KG1 (cell line): ENCODE measurements around the gene PLA2G5.

Experiments
- DNase-seq: peaks from one replicate; lab custom pipeline; 2025; lab: John Stamatoyannopoulos, UW

The PLA2G5 gene

DNA sequence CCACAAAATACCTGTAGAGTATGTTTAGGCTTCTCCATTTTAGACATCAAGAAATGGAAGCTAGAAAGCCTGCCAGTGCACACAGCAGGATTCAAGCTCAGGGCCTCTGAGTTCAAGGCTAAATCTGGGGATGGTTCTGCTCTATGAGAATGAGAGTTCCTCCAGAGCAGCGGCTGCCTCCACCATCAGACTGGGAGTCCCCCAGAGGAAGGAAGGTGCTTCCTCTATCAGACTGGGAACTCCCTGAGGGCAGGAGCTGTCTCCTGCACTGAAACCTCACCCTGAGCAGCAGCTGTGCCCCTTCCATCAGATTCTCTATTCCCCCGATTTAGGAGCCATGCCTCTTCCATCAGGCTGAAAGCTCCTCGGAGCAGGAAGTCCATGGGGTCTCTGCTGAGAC, 20.1 kb downstream of the PLA2G5 start:
- no peak for DNase-seq

DNA sequence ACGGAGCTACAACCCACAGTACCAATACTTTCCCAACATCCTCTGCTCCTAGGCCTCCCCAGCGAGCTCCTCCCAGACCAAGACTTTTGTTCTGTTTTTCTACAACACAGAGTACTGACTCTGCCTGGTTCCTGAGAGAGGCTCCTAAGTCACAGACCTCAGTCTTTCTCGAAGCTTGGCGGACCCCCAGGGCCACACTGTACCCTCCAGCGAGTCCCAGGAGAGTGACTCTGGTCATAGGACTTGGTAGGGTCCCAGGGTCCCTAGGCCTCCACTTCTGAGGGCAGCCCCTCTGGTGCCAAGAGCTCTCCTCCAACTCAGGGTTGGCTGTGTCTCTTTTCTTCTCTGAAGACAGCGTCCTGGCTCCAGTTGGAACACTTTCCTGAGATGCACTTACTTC, 20.6 kb downstream of the PLA2G5 start:
- no peak for DNase-seq

DNA sequence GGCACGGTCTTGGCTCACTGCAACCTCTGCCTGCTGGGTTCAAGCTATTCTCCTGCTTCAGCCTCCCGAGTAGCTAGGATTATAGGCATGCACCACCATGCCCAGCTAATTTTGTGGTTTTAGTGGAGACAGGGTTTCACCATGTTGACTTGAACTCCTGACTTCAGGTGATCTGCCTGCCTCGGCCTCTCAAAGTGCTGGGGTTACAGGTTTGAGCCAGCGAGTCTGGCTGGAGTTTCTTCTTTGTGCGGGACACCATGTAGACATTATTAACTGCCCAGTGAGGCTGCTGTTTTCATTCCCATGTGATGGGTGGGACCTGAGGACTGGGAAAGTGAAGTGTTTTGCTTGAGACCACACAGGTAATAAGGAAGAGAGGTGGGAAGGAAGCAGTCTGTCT, 23.3 kb downstream of the PLA2G5 start:
- no peak for DNase-seq

- no peak for DNase-seq
Measured at GRCh38 chr1:20093940-20094391, 24.0 kb downstream of the PLA2G5 start.

DNA sequence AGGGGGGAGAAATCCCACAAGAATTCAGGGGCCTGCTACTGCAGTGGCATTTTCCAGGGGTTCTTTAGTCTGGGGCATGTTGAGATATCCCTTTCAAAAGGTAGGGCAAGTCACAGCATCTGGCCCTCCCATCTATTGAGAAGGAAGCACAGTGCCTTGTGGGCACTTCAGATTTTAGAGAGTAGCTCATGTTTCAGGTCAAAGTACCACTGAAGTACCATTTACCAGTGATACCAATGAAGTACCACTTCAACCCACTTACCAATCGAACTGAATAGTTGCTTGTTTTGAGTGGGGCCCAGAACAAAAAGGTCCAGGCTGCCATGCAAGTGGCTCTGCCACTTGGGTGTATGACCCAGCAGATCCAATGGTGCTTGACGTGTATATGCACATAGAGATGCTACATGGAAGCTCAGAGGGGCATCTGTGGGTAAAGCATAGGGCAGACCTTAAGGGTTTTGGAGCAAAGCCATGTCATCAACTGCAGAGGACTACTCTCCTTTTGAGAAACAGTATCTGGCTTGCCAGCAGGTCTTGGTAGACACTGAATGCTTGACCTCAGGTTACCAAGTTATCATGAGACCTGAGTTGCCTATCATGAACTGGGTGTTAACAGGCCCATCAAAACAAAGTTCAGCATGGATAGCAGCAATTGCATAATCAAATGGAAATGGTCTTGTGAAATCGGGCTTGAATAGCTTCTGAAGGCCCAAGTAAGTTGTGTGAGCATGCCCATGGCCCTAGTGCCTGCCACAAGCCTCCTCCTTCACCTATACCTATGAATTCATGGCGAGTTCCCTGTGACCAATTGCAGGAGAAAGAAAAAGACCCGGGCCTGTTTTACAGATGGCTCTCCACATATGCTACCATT, 25.8 kb downstream of the PLA2G5 start:
- no peak for DNase-seq

- DNase-seq, result no peak
Measured at GRCh38 chr1:20096840-20097447, 26.9 kb downstream of the PLA2G5 start.

- DNase-seq, result no peak
Measured at GRCh38 chr1:20099533-20099932, 29.5 kb downstream of the PLA2G5 start.

GRCh38 chr1:20100632-20101355, 30.8 kb downstream of the PLA2G5 start:
- DNase-seq, result no peak

DNA sequence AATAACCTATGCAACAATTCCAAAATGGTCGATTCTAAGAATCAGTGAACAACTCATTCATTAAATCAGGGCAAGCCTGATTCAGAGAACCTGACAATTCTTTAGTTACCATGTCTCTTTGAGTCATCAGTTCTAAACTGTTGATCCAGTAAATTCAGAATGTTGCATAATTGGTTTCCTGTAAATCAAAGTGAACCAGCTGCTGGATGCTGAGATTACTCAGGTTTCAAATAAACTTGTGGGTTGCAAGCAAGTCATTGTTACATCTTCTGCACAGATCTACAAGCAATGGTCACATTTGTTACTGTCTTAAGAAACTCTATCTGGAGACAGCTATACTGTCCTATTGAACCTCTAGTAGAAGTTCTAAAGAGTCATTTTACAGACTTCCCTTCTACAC, 32.9 kb downstream of the PLA2G5 start:
- no peak for DNase-seq

DNA sequence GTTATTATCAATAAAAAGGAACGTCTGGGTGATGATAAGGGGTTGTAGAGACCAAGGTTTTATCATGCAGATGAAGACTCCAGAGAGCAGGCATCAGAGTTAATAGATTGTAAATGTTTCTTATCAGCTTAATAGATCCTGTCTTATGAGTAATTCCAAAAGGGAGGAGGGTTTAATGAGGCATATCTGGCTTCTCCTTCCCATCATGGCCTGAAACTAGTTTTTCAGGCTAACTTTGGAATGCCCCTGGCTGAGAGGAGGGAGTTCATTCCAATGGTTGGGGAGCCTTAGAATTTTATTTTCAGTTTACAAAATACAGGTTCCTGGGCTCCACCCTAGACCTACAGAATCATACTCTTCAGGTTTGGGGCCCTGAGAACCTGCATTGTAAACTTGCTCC, 35.9 kb downstream of the PLA2G5 start:
- DNase-seq, result no peak

DNA sequence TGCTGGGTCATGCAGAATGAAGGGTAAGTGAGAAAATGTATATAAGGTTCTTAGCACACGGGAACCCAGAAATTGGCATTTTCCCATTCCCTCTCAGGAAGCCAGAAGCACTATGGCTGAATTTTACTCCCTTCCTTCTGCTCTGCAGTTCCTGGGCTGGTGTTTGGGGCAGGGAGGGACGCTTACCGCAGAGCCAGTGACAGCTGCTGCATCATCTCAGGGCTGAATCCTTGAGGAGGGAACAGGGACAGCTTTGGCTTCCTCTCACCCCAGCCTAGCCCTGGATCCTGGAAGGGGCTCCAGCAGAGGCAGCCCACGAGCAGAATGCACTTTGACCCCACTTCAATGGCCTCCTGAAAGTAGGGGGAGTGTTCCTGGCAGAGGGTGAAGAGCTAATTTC, 37.4 kb downstream of the PLA2G5 start:
- DNase-seq, result no peak

GRCh38 chr1:20107796-20108195, 37.8 kb downstream of the PLA2G5 start:
- no peak for DNase-seq

DNA sequence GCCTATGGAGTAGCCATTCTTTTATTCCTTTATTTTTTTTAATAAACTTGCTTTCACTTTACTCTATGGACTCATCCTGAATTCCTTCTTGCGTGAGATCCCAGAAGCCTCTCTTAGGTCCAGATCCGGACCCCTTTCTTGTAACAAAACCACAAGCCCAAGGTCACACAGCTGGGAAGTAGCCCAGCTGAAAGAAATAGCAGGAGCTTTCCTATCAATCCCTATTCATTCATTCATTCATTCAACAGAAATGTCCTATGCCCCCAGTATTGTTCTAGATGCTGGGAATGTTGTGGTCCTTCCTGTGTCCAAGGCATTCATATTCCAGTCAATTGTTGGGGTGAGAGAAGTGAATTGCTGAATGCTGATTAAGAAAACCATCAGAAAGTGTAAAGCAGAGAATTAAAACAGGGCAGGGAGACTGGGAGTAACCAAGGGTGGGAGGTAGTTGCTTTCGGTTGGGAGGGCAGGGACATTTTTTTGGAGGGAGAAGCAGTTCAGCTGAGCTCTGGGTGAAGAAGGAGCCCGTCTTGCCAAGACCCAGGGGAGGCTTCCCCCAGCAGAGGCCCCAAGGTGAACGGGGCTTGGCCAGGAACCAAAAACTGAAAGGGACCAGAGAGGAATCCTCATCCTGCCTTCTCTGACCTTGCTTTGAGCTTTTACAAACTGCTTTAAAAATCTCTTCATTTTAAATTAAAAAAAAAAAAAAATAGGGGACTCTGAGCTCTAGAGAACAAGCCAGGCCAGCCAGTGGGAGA, 38.6 kb downstream of the PLA2G5 start:
- DNase-seq, result no peak

- no peak for DNase-seq
Measured at GRCh38 chr1:20109223-20109856, 39.3 kb downstream of the PLA2G5 start.

- no peak for DNase-seq
Measured at GRCh38 chr1:20110679-20111078, 40.7 kb downstream of the PLA2G5 start.

DNA sequence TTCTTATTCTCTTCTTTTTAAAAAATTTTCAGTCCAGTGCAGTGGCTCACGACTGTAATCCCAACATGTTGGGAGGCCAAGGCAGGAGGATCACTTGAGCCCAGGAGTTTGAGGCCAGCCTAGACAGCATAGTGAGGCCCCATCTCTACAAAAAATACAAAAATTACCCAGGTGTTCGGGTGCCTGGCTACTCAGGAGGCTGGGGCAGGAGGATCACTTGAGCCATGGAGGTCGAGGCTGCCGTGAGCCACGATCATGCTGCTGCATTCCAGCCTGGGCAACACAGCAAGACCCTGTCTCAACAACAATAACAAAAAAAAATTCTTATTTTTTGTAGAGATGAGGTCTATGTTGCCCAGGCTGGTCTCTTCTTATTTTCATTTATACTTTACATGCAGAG, 41.5 kb downstream of the PLA2G5 start:
- no peak for DNase-seq

GRCh38 chr1:20112279-20113000, 42.4 kb downstream of the PLA2G5 start:
- no peak for DNase-seq

DNA sequence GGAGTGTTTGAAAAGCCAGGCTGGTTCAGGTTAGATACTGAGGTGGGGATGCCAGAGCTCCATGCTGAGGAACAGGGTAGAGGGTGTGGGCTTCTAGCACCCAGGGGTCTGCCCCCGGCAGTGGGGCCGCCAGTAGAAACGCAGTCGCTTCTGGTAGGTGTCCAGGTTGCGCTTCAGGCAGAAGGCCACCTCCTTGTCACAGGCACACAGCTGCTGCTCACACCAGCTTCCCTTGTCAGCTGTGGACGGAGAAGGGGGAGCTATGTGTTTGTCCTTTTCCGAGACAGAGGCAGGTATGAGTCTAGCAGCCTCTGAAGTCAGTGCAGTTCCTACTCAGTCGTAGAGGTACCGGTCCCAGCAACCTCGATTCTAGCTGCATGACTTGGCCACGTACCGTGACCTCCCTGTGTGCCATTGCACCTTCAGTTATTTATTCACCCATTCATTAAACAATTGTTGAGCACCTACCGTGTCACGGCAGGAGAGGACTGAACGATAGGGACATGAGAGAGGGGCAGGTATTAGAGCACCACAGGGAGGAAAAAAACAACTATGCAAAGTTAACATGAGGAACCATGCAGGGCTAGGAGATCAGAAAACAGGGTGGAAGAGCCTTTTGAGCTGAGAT, 44.1 kb downstream of the PLA2G5 start:
- DNase-seq, result no peak

- DNase-seq, result no peak
Measured at GRCh38 chr1:20115479-20115878, 45.5 kb downstream of the PLA2G5 start.

- no peak for DNase-seq
Measured at GRCh38 chr1:20115916-20116315, 45.9 kb downstream of the PLA2G5 start.

DNA sequence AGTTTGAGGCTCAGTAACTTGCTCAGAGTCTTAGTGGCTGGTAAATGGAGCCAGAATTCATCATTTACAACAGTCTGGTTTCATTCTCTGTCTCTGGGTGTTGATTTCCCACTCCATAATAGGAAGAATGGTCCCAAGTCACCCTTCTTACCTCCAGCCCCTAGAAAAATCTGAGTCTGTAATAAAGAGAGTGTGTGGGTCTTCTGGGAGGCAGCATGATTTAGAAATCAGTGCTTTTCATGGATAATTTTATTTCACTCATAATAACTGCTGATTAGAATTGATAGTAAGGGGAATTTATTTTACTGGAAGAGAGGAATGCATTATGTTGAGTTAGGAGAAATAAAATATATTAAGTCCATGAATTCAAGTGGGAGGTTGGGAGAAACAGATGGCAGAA, 47.2 kb downstream of the PLA2G5 start:
- no peak for DNase-seq
